GM12892 (cell line): ENCODE results near the gene DDX10.

ENCODE experiments used
- DNase-seq: peaks from one replicate; pipeline ENCODE4 v3.0.0; 2011; ENCODE audit not compliant: insufficient read length
- FAIRE-seq: peaks from 2 replicates; lab custom pipeline; 2011; peaks lifted over from hg19 to GRCh38; lab: Jason Lieb, UNC
- POLR2A ChIP-seq: IDR thresholded peaks from 2 replicates; pipeline ENCODE4 v1.6.1; 2011; ENCODE audit warnings: low read depth, low read length, control low read depth
- POLR2AphosphoS5 ChIP-seq: IDR thresholded peaks from 2 replicates; pipeline ENCODE4 v1.6.1; 2011; ENCODE audit warnings: low read depth, low read length, control low read depth
- TAF1 ChIP-seq: IDR thresholded peaks from 2 replicates; pipeline ENCODE4 v1.6.1; 2011; ENCODE audit warnings: low read depth, mild to moderate bottlenecking, control low read depth, low read length, borderline replicate concordance

The DDX10 gene

DNA sequence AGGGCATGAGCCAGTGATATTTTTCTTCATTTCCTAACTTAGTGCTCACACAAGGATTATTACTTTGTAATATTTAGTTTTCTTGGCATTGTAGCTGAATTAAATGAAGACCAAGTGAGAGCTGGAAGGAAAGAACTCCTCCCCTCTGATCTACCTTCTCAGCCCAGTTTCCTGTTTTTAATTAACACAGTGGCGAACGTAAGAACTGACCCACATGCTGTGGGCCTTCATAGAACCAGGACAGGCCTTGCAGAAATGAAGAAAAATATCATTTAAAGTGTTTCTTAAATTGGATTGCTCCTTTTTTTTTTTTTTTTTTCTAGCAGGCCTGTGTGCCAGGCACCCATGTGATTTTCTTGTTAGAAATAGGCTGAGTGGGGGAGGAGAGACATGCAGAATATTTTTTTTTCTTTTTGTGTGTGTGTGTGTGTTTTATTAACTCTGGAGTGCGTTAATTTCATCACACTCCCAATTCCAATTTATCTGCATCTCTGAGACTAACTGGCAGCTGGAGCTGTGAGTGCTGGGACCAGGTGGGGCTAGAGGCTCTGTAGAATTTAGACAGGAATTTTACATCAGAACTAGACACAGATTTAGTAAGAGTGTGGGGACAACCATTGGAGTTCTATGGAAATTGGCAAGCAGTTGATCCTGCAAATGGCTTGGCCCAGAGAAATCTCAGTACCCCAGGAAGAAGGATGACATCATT, 320.5 kb downstream of the DDX10 start:
- DNase-seq (no peak), FAIRE-seq (no peak)
- TF ChIP-seq POLR2A (no peak), POLR2AphosphoS5 (no peak), TAF1 (no peak)

DNA sequence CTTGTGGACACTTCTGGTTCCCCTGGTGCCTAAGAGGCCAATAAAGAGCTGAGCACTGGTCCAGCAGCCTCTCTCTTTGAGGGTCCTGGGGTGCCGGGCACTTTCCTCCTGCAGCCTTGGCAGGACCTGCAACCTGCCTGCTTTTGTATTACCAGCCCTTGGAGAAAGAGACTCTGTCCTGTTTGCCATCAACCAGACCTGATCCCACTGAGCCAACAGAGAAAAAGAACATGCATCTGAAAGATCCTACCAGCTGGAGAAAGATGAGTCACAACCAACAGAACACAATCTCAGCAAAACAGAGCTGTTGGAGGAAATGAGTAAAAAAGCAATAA, 321.0 kb downstream of the DDX10 start:
- FAIRE-seq, result no peak
- DNase-seq, result no peak
- TF ChIP-seq POLR2AphosphoS5 (no peak), POLR2A (no peak), TAF1 (no peak)
